ENCODE data around the gene DCUN1D1.

GRCh38 chr3:182896553-182896952 is 83.8 kb downstream of the DCUN1D1 start:
- TF ChIP-seq CTCF (IDR thresholded peaks at IDR 0.05) (no peak), EP300 (IDR thresholded peaks at IDR 0.05) (no peak), POLR2A (IDR thresholded peaks at IDR 0.05) (no peak)
